ENCODE measurements around the gene OGDH. TPM values are rescaled to one million over a fixed set of nuclear protein-coding genes. Genes with fewer than 3 reads are reported as not detected.

The OGDH gene
- total and polyA plus RNA-seq, 2 of the 4 experiments (the other 2 are of a cell fraction): 47.4 to 56.5 TPM

DNA sequence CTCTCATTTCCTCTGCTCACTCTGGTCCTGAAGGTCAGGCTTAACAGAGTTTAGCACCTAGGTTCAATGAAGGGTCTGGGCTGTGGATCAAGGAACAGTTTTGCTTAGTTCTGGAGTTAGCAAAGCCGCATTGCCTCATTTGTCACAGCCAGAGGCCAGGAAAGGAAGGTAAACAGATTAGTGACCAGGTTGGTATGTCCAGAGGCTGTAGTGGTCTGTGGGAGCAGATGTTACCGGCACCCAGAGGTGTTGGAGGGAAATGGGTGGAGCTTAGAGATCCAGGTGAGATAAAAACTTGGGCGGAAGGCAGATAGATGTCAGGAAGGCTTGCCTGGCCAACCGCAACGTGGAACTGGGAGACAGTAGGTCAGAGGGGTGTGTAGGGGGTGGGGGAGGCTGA, 105.6 kb downstream of the OGDH start:
- POLR2A ChIA-PET (ENCODE audit: unreplicated experiment): no interaction called here
- peak; percentile 18 for DNase-seq
- in situ Hi-C loops (cut with MboI; ENCODE audit: low sequenced_read_pairs): no loop called here

More for the DNA sequence above, 105.6 kb downstream of the OGDH start:
- H3K27ac ChIP-seq (ENCODE audit: insufficient read depth, low read length): no peak overlapping the region
- no peak overlapping the region for H4K8ac ChIP-seq (ENCODE audit: low read depth in 2 of 2, low read length in 2 of 2)
- CTCF ChIA-PET: no interaction called here
- H3K9me3 ChIP-seq (ENCODE audit: control insufficient read depth, insufficient read depth, low read length): no peaks in the 10 kb centered on the region
- peaks cover 3% of the 10 kb centered on the region for H3K4me1 ChIP-seq (ENCODE audit: control insufficient read depth, insufficient read depth, low read length)
- no peak for ATAC-seq (ENCODE audit: low read depth)
- 0 out of 2 replicates have a peak overlapping the region, but pooled peaks have one; percentile 22 for H3K4ac ChIP-seq (ENCODE audit: low read depth, low read length)
- H3K14ac ChIP-seq (replicated peaks; ENCODE audit: low read depth, low read length): peak overlapping the region; percentile 20; the same call in 1 of the 2 replicates
- no peak overlapping the region for H2BK5ac ChIP-seq (ENCODE audit: low read depth, low read length, poor library complexity, severe bottlenecking)
- no peaks in the 10 kb centered on the region for H3K27me3 ChIP-seq (ENCODE audit: control insufficient read depth, insufficient read depth, low read length)
- H4K20me1 ChIP-seq (ENCODE audit: insufficient read depth, low read length): no peaks in the 10 kb centered on the region
- H3K4me3 ChIP-seq (ENCODE audit: insufficient read depth, low read depth, low read length): no peak overlapping the region
- H2AK9ac ChIP-seq (replicated peaks; ENCODE audit: low read depth, low read length, poor library complexity): no peak overlapping the region
- no peak overlapping the region for H2BK120ac ChIP-seq (ENCODE audit: low read depth, low read length)
- TF ChIP-seq NFE2L2 (IDR thresholded peaks at IDR 0.05; ENCODE audit: low read depth, low read length) (no peak), FOS (IDR thresholded peaks at IDR 0.05; ENCODE audit: low read depth, low read length) (no peak), RFX5 (IDR thresholded peaks at IDR 0.05; ENCODE audit: low read depth, low read length) (no peak), CEBPB (IDR thresholded peaks at IDR 0.05; ENCODE audit: low read depth, low read length) (no peak), MXI1 (IDR thresholded peaks at IDR 0.05; ENCODE audit: borderline replicate concordance, low read depth, low read length) (no peak), CHD1 (IDR thresholded peaks at IDR 0.05; ENCODE audit: low read depth, low read length) (no peak), POLR2A (IDR thresholded peaks at IDR 0.05; ENCODE audit: low read depth, low read length) (no peak), RAD21 (IDR thresholded peaks at IDR 0.05; ENCODE audit: low read length) (no peak)
- TF ChIP-seq, protein P1, sequence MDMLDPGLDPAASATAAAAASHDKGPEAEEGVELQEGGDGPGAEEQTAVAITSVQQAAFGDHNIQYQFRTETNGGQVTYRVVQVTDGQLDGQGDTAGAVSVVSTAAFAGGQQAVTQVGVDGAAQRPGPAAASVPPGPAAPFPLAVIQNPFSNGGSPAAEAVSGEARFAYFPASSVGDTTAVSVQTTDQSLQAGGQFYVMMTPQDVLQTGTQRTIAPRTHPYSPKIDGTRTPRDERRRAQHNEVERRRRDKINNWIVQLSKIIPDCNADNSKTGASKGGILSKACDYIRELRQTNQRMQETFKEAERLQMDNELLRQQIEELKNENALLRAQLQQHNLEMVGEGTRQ (IDR thresholded peaks at IDR 0.05; ENCODE audit: low read depth, low read length): no peak
- TF ChIP-seq, protein P2, sequence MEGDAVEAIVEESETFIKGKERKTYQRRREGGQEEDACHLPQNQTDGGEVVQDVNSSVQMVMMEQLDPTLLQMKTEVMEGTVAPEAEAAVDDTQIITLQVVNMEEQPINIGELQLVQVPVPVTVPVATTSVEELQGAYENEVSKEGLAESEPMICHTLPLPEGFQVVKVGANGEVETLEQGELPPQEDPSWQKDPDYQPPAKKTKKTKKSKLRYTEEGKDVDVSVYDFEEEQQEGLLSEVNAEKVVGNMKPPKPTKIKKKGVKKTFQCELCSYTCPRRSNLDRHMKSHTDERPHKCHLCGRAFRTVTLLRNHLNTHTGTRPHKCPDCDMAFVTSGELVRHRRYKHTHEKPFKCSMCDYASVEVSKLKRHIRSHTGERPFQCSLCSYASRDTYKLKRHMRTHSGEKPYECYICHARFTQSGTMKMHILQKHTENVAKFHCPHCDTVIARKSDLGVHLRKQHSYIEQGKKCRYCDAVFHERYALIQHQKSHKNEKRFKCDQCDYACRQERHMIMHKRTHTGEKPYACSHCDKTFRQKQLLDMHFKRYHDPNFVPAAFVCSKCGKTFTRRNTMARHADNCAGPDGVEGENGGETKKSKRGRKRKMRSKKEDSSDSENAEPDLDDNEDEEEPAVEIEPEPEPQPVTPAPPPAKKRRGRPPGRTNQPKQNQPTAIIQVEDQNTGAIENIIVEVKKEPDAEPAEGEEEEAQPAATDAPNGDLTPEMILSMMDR (conservative IDR thresholded peaks at IDR 0.05; ENCODE audit: low read depth, low read length): no peak
- TF ChIP-seq, protein P3, sequence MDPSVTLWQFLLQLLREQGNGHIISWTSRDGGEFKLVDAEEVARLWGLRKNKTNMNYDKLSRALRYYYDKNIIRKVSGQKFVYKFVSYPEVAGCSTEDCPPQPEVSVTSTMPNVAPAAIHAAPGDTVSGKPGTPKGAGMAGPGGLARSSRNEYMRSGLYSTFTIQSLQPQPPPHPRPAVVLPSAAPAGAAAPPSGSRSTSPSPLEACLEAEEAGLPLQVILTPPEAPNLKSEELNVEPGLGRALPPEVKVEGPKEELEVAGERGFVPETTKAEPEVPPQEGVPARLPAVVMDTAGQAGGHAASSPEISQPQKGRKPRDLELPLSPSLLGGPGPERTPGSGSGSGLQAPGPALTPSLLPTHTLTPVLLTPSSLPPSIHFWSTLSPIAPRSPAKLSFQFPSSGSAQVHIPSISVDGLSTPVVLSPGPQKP (IDR thresholded peaks at IDR 0.05; ENCODE audit: borderline replicate concordance, low read depth, low read length): no peak
- BruUV-seq (replicated peaks): no TSS peak
- H2BK15ac ChIP-seq (ENCODE audit: low read depth, low read length): no peak overlapping the region
- H3K9ac ChIP-seq (ENCODE audit: low read depth, low read length): no peak overlapping the region
- no peak overlapping the region for H3K56ac ChIP-seq (ENCODE audit: extremely low read depth, insufficient read depth, low read length)
- peaks cover 11% of the 10 kb centered on the region for H3K9me1 ChIP-seq (ENCODE audit: insufficient read depth, low read length)
- peaks cover 22% of the 10 kb centered on the region for H3K36me3 ChIP-seq (ENCODE audit: control insufficient read depth, insufficient read depth, low read length)
- 38% methylated on average over 2 of the region's 5 CpGs; no CpG with 5 or more reads in 1 of the 2 experiments for WGBS, 2 experiments (ENCODE audit: extremely low coverage in 2 of 2, insufficient read length in 1 of 2)
- no peaks in the 10 kb centered on the region for H3K79me1 ChIP-seq (ENCODE audit: low read depth in 1 of 2, low read length in 2 of 2)
- no peak overlapping the region for H2AFZ ChIP-seq (replicated peaks; ENCODE audit: low read length, poor library complexity)
- H4K91ac ChIP-seq (ENCODE audit: insufficient read depth, low read depth, low read length): no peak overlapping the region
- intact Hi-C loops (cut with micrococcal nuclease) (no loop called here), dilution Hi-C loops (cut with HindIII; ENCODE audit: low sequenced_read_pairs, unreplicated experiment) (no loop called here)
- no peak overlapping the region for H3K4me2 ChIP-seq (ENCODE audit: low read depth, low read length)
- H4K5ac ChIP-seq (ENCODE audit: low read depth, low read length): no peak overlapping the region
- H2AK5ac ChIP-seq (ENCODE audit: low read depth, low read length): 0 out of 2 replicates have a peak overlapping the region, but pooled peaks have one; percentile 72
- 0 out of 2 replicates have a peak overlapping the region, but pooled peaks have one; percentile 34 for H3K23ac ChIP-seq (ENCODE audit: low read depth, low read length)
- H3K18ac ChIP-seq (ENCODE audit: low read depth, low read length): no peak overlapping the region
- peak overlapping the region; percentile 25; the same call in 1 of the 2 replicates for H2BK20ac ChIP-seq (ENCODE audit: low read depth, low read length)

Measured in IMR-90 (cell line).